Activated gamma-delta T cell (primary cell): ENCODE results near the gene ZNF20.

Source experiments
- DNase-seq: peaks from one replicate; lab custom pipeline; 2025; lab: John Stamatoyannopoulos, UW
- total RNA-seq, 2 donors: gene quantifications; one replicate each; lab custom pipeline; 2026; lab: John Stamatoyannopoulos, UW

The ZNF20 gene
- total RNA-seq, result 1.8 to 2.6 reads per million in 2 donors

GRCh38 chr19:12139885-12140544 lies at the start of gene ZNF20:
ZNF20 (minus strand) TSS chr19:12140350; CDS start chr19:12140182, 168 bp downstream.
- DNase-seq, result peak; percentile 65

- DNase-seq, result no peak
These were observed 47.5 kb upstream of the ZNF20 start for GRCh38 chr19:12187625-12188024.

DNA sequence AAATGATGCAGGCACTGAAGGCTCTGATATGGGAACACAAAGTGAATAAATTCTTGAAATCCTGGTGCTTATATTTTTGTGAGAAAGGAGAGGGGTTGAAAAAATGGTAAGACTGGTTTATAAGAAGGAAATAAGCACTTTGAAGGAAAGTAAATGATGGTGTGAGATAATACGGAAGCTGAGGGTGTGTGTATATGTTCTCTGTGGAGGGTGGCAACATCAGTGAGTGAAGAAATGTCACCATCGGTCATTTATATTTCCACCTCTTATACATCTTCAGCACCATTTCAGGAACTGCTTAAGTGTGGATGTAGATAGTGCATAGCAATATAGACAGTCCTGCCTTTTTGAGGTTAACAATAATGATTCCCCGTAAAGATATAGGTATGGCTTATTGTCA lies 40.2 kb upstream of the ZNF20 start:
- DNase-seq, result no peak

DNA sequence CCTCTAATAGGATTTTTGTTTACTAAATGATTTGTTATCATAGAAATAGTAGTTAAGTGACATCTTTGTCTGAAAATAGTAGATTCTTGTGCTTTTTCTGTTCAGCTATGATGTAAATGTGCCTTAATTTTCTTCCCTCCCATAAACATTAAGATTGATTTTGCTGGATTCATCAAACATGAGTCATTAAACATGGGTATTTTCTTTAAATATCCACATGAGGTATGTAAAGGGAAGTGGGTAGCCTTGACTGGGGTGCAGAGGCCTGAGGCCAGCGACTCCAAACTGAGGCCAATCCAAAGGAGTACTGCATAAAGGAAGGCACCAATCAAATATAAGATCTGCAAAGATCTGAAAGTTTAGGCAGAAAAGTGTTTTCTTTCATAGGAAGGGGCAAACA lies 26.5 kb upstream of the ZNF20 start:
- no peak for DNase-seq

DNA sequence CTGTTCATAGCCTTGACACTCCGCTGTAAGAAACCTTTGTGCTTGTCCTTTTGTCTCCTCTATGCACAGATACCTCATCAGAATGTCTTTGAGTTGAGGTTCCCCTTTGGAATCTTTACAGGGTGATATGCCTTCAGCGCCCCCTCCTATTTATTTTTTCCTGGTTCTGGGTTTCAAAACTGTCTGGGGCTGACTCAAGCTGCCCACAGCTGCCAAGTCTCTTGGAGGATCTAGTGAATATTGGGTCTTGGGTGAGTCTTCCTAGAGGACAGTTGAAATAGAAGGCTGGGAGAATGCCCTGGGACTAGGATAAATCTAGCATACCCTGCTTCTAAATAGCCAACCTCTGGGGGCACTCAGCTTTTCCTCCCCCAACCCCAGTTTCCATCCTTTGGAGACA lies 23.7 kb upstream of the ZNF20 start:
- no peak for DNase-seq

- peak; percentile 76 for DNase-seq
These were observed 23.0 kb upstream of the ZNF20 start, which contains the start of gene ZNF136 for GRCh38 chr19:12162882-12163806. ZNF136 (plus strand) TSS chr19:12163096; CDS start chr19:12163204, 108 bp downstream.

GRCh38 chr19:12162513-12162881 lies 22.3 kb upstream of the ZNF20 start:
- DNase-seq, result no peak

GRCh38 chr19:12159773-12160414 lies 19.7 kb upstream of the ZNF20 start:
- DNase-seq, result no peak

DNA sequence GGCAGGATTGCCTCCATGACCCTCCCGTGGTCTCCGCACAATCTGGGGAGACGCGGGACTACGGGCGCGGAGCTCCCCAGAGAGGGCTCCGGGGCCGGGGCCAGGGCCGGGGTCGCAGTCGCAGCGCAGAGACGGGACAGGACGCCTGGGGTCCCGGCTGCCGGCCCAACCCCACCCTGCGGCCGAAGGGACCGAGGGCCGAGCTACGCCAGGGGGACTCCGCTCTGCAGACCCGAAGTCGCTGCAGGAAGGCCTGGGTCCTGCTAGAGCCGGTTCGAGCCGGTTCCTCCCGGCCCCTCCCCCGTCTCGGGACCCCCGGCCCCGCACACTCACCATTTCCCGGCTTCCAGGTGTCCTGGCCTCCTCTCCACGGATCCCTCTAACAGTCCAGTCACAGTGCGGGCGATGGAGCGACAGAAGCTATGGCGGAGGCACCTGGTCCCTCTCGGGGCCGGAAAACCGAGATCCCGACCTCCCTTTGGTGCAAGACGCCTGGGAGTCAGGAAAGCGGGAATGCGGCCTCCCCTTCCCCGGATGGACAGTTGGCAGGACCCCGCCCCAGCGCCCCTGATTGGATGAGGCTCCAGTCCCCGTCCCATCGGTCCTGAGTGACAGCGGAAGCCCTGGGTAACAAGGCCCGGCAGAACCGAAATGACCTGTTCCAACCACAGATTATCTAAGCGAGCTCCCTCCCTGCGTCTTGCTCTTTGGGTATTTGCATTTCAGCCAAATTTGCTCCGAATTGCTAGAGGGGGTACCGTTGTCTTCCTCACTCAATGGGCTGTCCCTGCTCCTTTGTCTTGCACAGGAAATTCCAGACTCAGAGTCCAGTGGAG lies 16.3 kb upstream of the ZNF20 start, which contains the start of gene ZNF625:
Gene ZNF625 (minus strand): TSS at position 512 of the 836 bp plus-strand sequence. CDS start 176 bp downstream, at position 336.
- no peak for DNase-seq

DNA sequence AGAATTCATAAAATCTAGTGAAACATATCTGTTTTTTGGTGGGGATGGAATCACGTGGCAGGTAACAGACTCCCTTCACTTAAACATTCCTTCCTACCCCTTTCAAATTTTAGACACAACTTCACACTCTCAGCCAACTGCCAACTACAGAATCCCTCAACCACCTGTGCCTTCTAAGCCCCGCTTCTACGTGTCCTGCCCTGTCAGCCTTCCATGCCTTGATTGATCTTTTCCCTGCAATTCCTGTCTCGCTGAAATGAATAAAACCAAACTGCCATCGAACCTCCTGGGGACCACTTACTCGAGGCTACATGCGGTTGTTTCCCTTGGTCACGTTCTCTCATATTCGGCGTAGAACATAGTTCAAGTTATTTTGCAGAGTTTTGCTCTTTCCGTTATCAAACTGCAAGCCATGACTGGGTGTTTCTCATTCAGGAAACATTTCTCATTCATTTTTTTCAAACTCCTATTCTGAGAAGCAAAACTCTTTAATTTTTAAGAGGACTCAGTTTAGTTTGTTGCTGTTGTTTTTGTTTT lies 15.2 kb upstream of the ZNF20 start:
- no peak for DNase-seq

- DNase-seq, result no peak
These were observed 5.2 kb upstream of the ZNF20 start for GRCh38 chr19:12145348-12145747.

- DNase-seq, result no peak
These were observed 1.2 kb upstream of the ZNF20 start for GRCh38 chr19:12141405-12141736.

DNA sequence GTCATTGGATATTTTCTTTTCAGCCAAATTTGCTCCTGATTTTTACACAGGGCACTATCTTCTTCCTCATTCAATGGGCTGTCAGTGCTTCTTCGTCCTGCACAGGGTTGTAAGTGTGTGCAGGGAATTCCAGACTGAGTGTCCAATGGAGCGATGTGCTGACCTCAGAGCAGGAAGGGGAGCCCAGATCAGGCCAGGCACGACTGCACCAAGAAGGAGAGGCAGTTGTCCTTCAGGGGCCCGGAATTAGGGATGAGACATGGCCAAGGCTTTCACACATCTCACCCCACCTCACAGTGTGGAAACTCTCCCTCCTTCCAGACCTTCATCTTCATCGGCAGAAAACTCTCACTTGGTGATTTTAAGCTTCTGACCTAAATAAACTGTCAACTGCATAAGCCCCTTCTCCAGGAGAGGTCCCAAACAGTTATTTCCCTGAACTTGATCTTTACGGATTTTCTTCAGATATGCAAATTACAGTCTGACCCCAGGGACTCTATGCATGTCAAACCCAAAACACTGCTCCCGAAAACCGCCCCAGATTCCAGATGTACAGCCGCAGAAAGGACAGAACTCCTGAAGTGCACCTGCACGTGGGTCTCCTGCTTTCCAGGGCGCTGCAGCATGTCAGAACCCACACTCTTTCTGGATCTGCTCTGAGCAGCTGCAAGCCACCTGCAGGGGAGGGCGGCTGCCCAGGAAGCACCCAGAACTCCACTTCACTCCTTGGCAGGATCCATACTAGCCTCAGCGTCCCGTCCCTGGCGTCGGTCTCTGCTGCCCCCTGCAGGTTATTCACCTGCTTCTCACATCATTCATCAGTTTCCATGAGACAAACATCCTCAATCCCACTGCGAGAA lies 625 bp upstream of the ZNF20 start:
- DNase-seq, result peak; percentile 39

GRCh38 chr19:12139269-12139668 lies 881 bp downstream of the ZNF20 start:
- no peak for DNase-seq

- DNase-seq, result no peak
These were observed 2.8 kb downstream of the ZNF20 start for GRCh38 chr19:12137221-12137940.

DNA sequence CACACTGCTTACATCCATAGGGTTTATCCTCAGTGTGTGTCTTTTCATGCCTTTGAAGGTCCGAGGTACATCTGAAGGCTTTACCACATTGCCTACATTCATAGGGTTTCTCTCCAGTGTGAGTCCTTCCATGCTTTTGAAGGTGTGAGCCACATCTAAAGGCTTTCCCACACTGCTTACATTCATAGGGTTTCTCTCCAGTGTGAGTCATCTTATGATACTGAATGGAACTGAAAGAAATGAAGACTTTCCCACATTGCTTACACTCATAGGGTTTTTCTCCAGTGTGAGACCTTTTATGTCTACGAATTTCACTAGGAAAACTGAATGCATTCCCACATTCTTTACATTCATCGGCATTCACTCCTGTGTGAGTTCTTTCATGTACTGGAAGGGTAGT lies 7.1 kb downstream of the ZNF20 start:
- DNase-seq, result no peak

GRCh38 chr19:12126707-12127106 lies 13.4 kb downstream of the ZNF20 start:
- DNase-seq, result no peak

DNA sequence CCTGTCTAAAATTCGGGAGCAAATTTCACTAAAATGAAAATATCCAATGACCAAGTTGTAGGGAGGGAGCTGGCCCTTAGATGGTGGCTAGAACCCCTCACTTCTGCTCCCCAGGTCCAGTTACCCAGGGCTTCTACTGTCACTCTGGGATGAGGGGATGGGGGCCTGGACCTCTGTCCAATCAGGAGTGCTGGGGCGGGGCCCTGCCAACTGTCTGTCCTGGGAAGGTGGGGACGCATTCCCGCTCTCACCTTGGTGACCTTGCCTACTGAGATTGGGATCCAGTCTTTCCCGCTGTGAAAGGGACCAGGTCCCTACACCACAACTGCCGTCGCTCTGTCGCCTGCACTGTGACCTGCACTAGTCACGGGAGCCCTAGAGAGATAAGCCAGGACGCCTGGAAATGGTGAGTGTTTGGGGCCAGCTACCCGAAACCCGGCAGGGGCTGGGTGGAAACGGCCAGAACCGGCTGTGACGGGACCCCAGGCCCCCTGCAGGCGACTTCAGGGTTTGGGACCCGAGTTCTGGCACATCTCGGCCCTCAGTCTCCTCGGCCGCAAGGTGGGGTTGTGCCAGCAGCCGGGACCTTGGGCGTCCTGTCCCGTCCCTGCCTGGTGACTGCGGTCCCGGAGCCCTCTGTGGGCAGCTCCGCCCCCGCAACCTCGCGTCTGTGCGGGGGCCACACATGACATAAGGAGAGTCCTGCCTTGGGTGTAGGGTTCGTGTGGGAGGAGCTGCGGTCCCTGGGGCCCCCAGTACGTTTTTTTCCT lies 22.8 kb downstream of the ZNF20 start:
- no peak for DNase-seq

GRCh38 chr19:12113121-12113520 lies 27.0 kb downstream of the ZNF20 start:
- DNase-seq, result no peak
